HepG2 (cell line): ENCODE data around the gene LIPH. TPM values are rescaled to one million over a fixed set of nuclear protein-coding genes. Genes with fewer than 3 reads are reported as not detected.

ENCODE experiments used
- AGO1 ChIP-seq: fragments of 200-400 bp; formaldehyde crosslinking; IDR thresholded peaks from 2 replicates; pipeline ENCODE4 v1.6.1; 2017; ENCODE audit warnings: mild to moderate bottlenecking, low read depth, low read length, moderate library complexity; ENCODE audit not compliant: poor library complexity, severe bottlenecking
- AKAP8 ChIP-seq: sonication (generic); formaldehyde crosslinking; IDR thresholded peaks from 2 replicates; pipeline ENCODE4 v1.5.1; 2020; ENCODE audit warnings: mild to moderate bottlenecking, missing genetic modification reagents
- BRD4 ChIP-seq: sonication (generic); formaldehyde crosslinking; IDR thresholded peaks from 2 replicates; pipeline ENCODE4 v1.4.0; 2020; ENCODE audit warnings: missing genetic modification reagents
- FOXJ3 ChIP-seq: sonication (generic); formaldehyde crosslinking; IDR thresholded peaks from 2 replicates; pipeline ENCODE4 v1.4.0; 2020; ENCODE audit warnings: missing genetic modification reagents, mild to moderate bottlenecking, borderline replicate concordance
- GABPA ChIP-seq, 2 experiments: IDR thresholded peaks; 2 replicates each; pipeline ENCODE4 v1.6.1; 2011 to 2016; ENCODE audit warnings: low read depth in 2 of 2, low read length in 1 of 2, missing biosample characterization in 1 of 2, missing genetic modification characterization in 1 of 2
- PHF21A ChIP-seq: sonication (generic); formaldehyde crosslinking; IDR thresholded peaks from 2 replicates; pipeline ENCODE4 v1.5.0; 2020; ENCODE audit warnings: mild to moderate bottlenecking, missing genetic modification reagents
- ZBTB2 ChIP-seq: sonication (generic); formaldehyde crosslinking; IDR thresholded peaks from 2 replicates; pipeline ENCODE4 v1.8.0; 2022; ENCODE audit warnings: low read depth, missing genetic modification reagents
- ZBTB33 ChIP-seq: sonication (generic); formaldehyde crosslinking; IDR thresholded peaks from 2 replicates; pipeline ENCODE4 v1.4.0; 2020; ENCODE audit warnings: missing genetic modification reagents
- ZKSCAN5 ChIP-seq: sonication (generic); formaldehyde crosslinking; IDR thresholded peaks from 2 replicates; pipeline ENCODE4 v1.5.1; 2020; ENCODE audit warnings: mild to moderate bottlenecking, missing genetic modification reagents
- ZNF407 ChIP-seq: sonication (generic); formaldehyde crosslinking; IDR thresholded peaks from one replicate; pipeline ENCODE4 v1.5.1; 2020; ENCODE audit warnings: mild to moderate bottlenecking, missing genetic modification reagents; ENCODE audit errors: not compliant biosample characterization
- ZNF589 ChIP-seq: sonication (generic); formaldehyde crosslinking; conservative IDR thresholded peaks from 2 replicates; pipeline ENCODE4 v1.8.0; 2022; ENCODE audit warnings: mild to moderate bottlenecking, moderate library complexity, missing genetic modification reagents
- ZNF746 ChIP-seq: sonication (generic); formaldehyde crosslinking; IDR thresholded peaks from 2 replicates; pipeline ENCODE4 v1.8.0; 2022; ENCODE audit warnings: mild to moderate bottlenecking, missing genetic modification reagents
- ZSCAN5A ChIP-seq: sonication (generic); formaldehyde crosslinking; IDR thresholded peaks from 2 replicates; pipeline ENCODE4 v1.8.0; 2022; ENCODE audit warnings: mild to moderate bottlenecking, missing genetic modification reagents, borderline replicate concordance
- polyA plus RNA-seq, 8 experiments: library from polyadenylated mRNA; depleted of rRNA in 3 of 8; stranded (reverse) in 7 of 8; unstranded in 1 of 8; fragments of >200 nt; fragmentation: Illumina TruSeq in 4 of 8; extraction: Trizol in 4 of 8; gene quantifications; 2 replicates each; pipeline versions ENCODE4 v1.2.1 to v1.2.3, GENCODE V29; 2011 to 2016; ENCODE audit warnings: low read depth in 4 of 8, missing spikeins in 1 of 8, mixed read lengths in 1 of 8; ENCODE audit not compliant: insufficient read depth in 1 of 8
- total RNA-seq, 5 experiments: library from RNA; depleted of rRNA; stranded (reverse); fragments of >200 nt; fragmentation: Illumina TruSeq; extraction: Trizol; gene quantifications; 2 replicates each; pipeline ENCODE4 v1.2.3, GENCODE V29; 2016; ENCODE audit warnings: low read depth in 1 of 5

LIPH gene
- total and polyA plus RNA-seq, 2 of the 13 experiments (the other 11 are each of a cell fraction or from before 2014, with no cell fraction given): 0.09 to 0.34 TPM

GRCh38 chr3:185498503-185499396 is 53.6 kb downstream of the LIPH start, which contains the start of gene TMEM41A (continued):
- TF ChIP-seq AGO1: no peak
- peak; percentile 89 for TF ChIP-seq ZNF407
- TF ChIP-seq ZBTB33 (CRISPR knock-in tag): no peak; the same call in none of the 2 replicates
- peak; percentile 69 for TF ChIP-seq BRD4 (CRISPR knock-in tag)
- TF ChIP-seq GABPA (IDR thresholded peaks at IDR 0.05; ENCODE audit: low read depth, low read length): peak; percentile 79
- TF ChIP-seq GABPA (CRISPR knock-in tag; IDR thresholded peaks at IDR 0.05; ENCODE audit: low read depth): peak; percentile 82
- TF ChIP-seq AKAP8: peak; percentile 89
- 0 out of 2 replicates have a peak, but pooled peaks have one; percentile 14 for TF ChIP-seq ZSCAN5A
- peak; percentile 61; the same call in 1 of the 2 replicates for TF ChIP-seq ZBTB2 (CRISPR knock-in tag)
- TF ChIP-seq ZNF589 (CRISPR knock-in tag): peak; percentile 87; the same call in 1 of the 2 replicates
- TF ChIP-seq ZNF746 (CRISPR knock-in tag): no peak; the same call in 1 of the 2 replicates
- 0 out of 2 replicates have a peak, but pooled peaks have one; percentile 28 for TF ChIP-seq FOXJ3 (CRISPR knock-in tag)
- peak; percentile 69 for TF ChIP-seq PHF21A (CRISPR knock-in tag)
- TF ChIP-seq ZKSCAN5 (CRISPR knock-in tag): no peak
